Tibial nerve (tissue), 4 donors: ENCODE measurements around the gene RAI1. TPM values are rescaled to one million over a fixed set of nuclear protein-coding genes. Genes with fewer than 3 reads are reported as not detected.

Source experiments
- DNase-seq, 2 donors: peaks; one replicate each; pipeline ENCODE4 v3.0.0-alpha.2; 2019; ENCODE audit warnings: low spot score in 2 of 2
- H3K27ac ChIP-seq, 4 donors: fragments of 200-600 bp; sonication (generic) in 3 of 4; one replicate each; pipeline ENCODE4 v1.5.1; 2017 to 2019; ENCODE audit warnings: mild to moderate bottlenecking in 1 of 4
- H3K27me3 ChIP-seq, 2 donors: fragments of 200-600 bp; sonication (generic) in 1 of 2; one replicate each; pipeline versions ENCODE4 v1.5.1 to v1.6.0; 2017 to 2019
- H3K36me3 ChIP-seq, 3 donors: fragments of 200-600 bp; sonication (generic); one replicate each; pipeline ENCODE4 v1.5.1; 2018 to 2019
- H3K4me1 ChIP-seq, 4 donors: fragments of 200-600 bp; sonication (generic) in 3 of 4; one replicate each; pipeline ENCODE4 v1.5.1; 2017 to 2019
- H3K4me3 ChIP-seq, 4 donors: fragments of 200-600 bp; sonication (generic) in 3 of 4; one replicate each; pipeline ENCODE4 v1.5.1; 2017 to 2019; ENCODE audit warnings: mild to moderate bottlenecking in 1 of 4, moderate library complexity in 1 of 4
- H3K9me3 ChIP-seq, 4 donors: fragments of 200-600 bp; sonication (generic) in 3 of 4; one replicate each; pipeline ENCODE4 v1.5.1; 2017 to 2019
- CTCF ChIP-seq, 5 experiments: fragments of 200-600 bp in 3 of 5; fragments of 450-650 bp in 2 of 5; sonication (generic) in 3 of 5; IDR thresholded peaks; one replicate each; pipeline ENCODE4 v1.5.1; 2016 to 2019; ENCODE audit warnings: antibody characterized with exemption in 5 of 5, mild to moderate bottlenecking in 3 of 5, moderate library complexity in 2 of 5
- EP300 ChIP-seq, 2 donors: sonication (generic); formaldehyde crosslinking; IDR thresholded peaks; one replicate each; pipeline ENCODE4 v1.6.1; 2017; ENCODE audit warnings: antibody characterized with exemption in 2 of 2, mild to moderate bottlenecking in 1 of 2
- POLR2A ChIP-seq, 2 donors: fragments of 450-650 bp; IDR thresholded peaks; one replicate each; pipeline ENCODE4 v1.6.1; 2017; ENCODE audit warnings: antibody characterized with exemption in 2 of 2, mild to moderate bottlenecking in 2 of 2, moderate library complexity in 2 of 2
- WGBS, 2 donors: methylation state at CpG; one replicate each; pipeline ENCODE4 v1.1.5; 2018; 5-methylcytosine and 5-hydroxymethylcytosine counted together
- total RNA-seq, 4 donors: library from RNA; depleted of rRNA; stranded (reverse); fragments of >200 nt; gene quantifications; one replicate each; pipeline ENCODE4 v1.1.0, GENCODE V29; 2016

RAI1 gene
- total RNA-seq, 4 donors from 2014 or later: 32.9 to 52.7 (median 45.9) TPM

GRCh38 chr17:17837966-17838962, 157.0 kb downstream of the RAI1 start:
- H3K27ac ChIP-seq: peak overlapping the region; percentile 99 to 100 (median 100)
- TF ChIP-seq POLR2A (IDR thresholded peaks at IDR 0.05) (no peak), EP300 (IDR thresholded peaks at IDR 0.05) (peak in 1 of 2 donors; percentile 73)
- H3K9me3 ChIP-seq: no peaks in the 10 kb centered on the region
- H3K4me1 ChIP-seq: peaks cover 0 to 92% (median 66%) of the 10 kb centered on the region in 4 donors
- no peaks in the 10 kb centered on the region for H3K36me3 ChIP-seq
- no peaks in the 10 kb centered on the region for H3K27me3 ChIP-seq
- 45 to 48% methylated on average over 10 to 11 of the region's 11 CpGs for WGBS, 2 donors
- H3K4me3 ChIP-seq: no peak overlapping the region
- peak; percentile 59 to 71 for DNase-seq

- peaks cover 0 to 74% (median 55%) of the 10 kb centered on the region in 4 donors for H3K4me1 ChIP-seq
- WGBS, 2 donors: 2 to 15% methylated on average over 10 to 25 of the region's 71 CpGs
- no peaks in the 10 kb centered on the region for H3K27me3 ChIP-seq
- TF ChIP-seq CTCF (IDR thresholded peaks at IDR 0.05): peak in 2 of 5 experiments; percentile 36 to 45
- peak; percentile 90 to 97 for TF ChIP-seq EP300 (IDR thresholded peaks at IDR 0.05)
- TF ChIP-seq POLR2A (IDR thresholded peaks at IDR 0.05): peak; percentile 92 to 93
- peak; percentile 69 to 80 for DNase-seq
- peak overlapping the region; percentile 99 to 100 (median 100) for H3K27ac ChIP-seq
- no peaks in the 10 kb centered on the region for H3K9me3 ChIP-seq
- H3K4me3 ChIP-seq: peak overlapping the region; percentile 34 to 65 (median 40)
- peaks cover 0 to 3% (median 0%) of the 10 kb centered on the region in 3 donors for H3K36me3 ChIP-seq
Measured at GRCh38 chr17:17839791-17840707, 158.8 kb downstream of the RAI1 start.

- peak overlapping the region; percentile 99 to 100 (median 100) for H3K27ac ChIP-seq
- peak overlapping the region; percentile 34 to 65 (median 40) for H3K4me3 ChIP-seq
- H3K9me3 ChIP-seq: no peaks in the 10 kb centered on the region
- H3K36me3 ChIP-seq: peaks cover 0 to 13% (median 0%) of the 10 kb centered on the region in 3 donors
- peak in 1 of 2 donors; percentile 65 for DNase-seq
- peaks cover 0 to 65% (median 49%) of the 10 kb centered on the region in 4 donors for H3K4me1 ChIP-seq
- TF ChIP-seq EP300 (IDR thresholded peaks at IDR 0.05) (no peak), POLR2A (IDR thresholded peaks at IDR 0.05) (no peak), CTCF (IDR thresholded peaks at IDR 0.05) (no peak)
- 39 to 41% methylated on average over 6 to 7 of the region's 7 CpGs for WGBS, 2 donors
- no peaks in the 10 kb centered on the region for H3K27me3 ChIP-seq
Measured at GRCh38 chr17:17840751-17841591, 159.7 kb downstream of the RAI1 start.

- peaks cover 0 to 64% (median 48%) of the 10 kb centered on the region in 4 donors for H3K4me1 ChIP-seq
- H3K9me3 ChIP-seq: no peaks in the 10 kb centered on the region
- H3K36me3 ChIP-seq: peaks cover 0 to 19% (median 0%) of the 10 kb centered on the region in 3 donors
- 60% methylated on average over 1 of the region's 1 CpG; no CpG with 5 or more reads in 1 of the 2 donors for WGBS, 2 donors
- TF ChIP-seq POLR2A (IDR thresholded peaks at IDR 0.05) (no peak), EP300 (IDR thresholded peaks at IDR 0.05) (no peak), CTCF (IDR thresholded peaks at IDR 0.05) (no peak)
- H3K4me3 ChIP-seq: no peak overlapping the region
- peak overlapping the region; percentile 99 to 100 (median 100) for H3K27ac ChIP-seq
- no peak for DNase-seq
- H3K27me3 ChIP-seq: no peaks in the 10 kb centered on the region
Measured at GRCh38 chr17:17841601-17842025, 160.4 kb downstream of the RAI1 start.
